Measurements from ENCODE around the gene FKBP6. TPM values are rescaled to one million over a fixed set of nuclear protein-coding genes. Genes with fewer than 3 reads are reported as not detected.
A peak's percentile ranks its signal among the peaks of the same experiment; 100 is the strongest.

Gene FKBP6
- total and polyA plus RNA-seq, 9 of the 15 experiments (the other 6 are each of a cell fraction or from before 2014, with no cell fraction given): not detected

DNA sequence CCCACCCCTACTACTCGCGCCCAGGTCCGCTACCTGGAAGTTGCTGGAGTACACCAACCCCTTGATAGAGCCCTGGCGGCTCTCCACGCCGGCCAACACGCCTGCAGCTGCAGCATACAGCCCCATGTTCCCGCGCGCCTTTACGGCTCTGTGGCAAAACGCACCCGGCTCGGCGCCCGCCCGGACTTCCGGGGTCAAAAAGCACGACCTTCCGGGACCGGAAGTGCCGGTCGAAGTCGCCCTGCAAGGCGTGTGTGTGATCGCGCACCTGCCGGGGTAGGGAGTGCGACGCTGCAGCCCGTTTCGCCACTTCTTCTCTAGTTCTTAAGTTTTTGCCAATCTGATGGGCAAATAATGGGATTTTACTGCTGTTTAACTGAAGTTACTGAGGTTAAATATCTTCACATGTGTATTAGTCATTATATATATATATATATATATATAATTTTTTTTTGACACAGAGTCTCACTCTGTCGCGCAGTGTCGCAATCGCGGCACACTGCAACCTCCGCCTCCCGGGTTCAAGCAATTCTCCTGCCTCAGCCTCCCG lies 19.2 kb upstream of the FKBP6 start, which contains the start of gene NSUN5 (continued):
- TF ChIP-seq, protein P1, sequence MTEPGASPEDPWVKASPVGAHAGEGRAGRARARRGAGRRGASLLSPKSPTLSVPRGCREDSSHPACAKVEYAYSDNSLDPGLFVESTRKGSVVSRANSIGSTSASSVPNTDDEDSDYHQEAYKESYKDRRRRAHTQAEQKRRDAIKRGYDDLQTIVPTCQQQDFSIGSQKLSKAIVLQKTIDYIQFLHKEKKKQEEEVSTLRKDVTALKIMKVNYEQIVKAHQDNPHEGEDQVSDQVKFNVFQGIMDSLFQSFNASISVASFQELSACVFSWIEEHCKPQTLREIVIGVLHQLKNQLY (CRISPR knock-in tag; conservative IDR thresholded peaks at IDR 0.05): no peak
- TF ChIP-seq ZNF24 (IDR thresholded peaks at IDR 0.05) (no peak), TRIM24 (IDR thresholded peaks at IDR 0.05) (no peak), ARHGAP35 (IDR thresholded peaks at IDR 0.05; ENCODE audit: partially characterized antibody) (no peak), HDAC6 (IDR thresholded peaks at IDR 0.05; ENCODE audit: low read depth, low read length) (no peak), MYC (IDR thresholded peaks at IDR 0.05; ENCODE audit: low read depth, low read length) (peak; percentile 95), MYC (CRISPR knock-in tag; IDR thresholded peaks at IDR 0.05; ENCODE audit: borderline replicate concordance, low read depth) (no peak), CBX2 (IDR thresholded peaks at IDR 0.05; ENCODE audit: insufficient read depth, low read length, poor library complexity, severe bottlenecking) (no peak), NR1H2 (CRISPR knock-in tag; IDR thresholded peaks at IDR 0.05) (no peak), ZC3H8 (IDR thresholded peaks at IDR 0.05) (no peak)
- TF ChIP-seq, protein P2, sequence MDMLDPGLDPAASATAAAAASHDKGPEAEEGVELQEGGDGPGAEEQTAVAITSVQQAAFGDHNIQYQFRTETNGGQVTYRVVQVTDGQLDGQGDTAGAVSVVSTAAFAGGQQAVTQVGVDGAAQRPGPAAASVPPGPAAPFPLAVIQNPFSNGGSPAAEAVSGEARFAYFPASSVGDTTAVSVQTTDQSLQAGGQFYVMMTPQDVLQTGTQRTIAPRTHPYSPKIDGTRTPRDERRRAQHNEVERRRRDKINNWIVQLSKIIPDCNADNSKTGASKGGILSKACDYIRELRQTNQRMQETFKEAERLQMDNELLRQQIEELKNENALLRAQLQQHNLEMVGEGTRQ (CRISPR knock-in tag; IDR thresholded peaks at IDR 0.05): no peak
- TF ChIP-seq, protein P3, sequence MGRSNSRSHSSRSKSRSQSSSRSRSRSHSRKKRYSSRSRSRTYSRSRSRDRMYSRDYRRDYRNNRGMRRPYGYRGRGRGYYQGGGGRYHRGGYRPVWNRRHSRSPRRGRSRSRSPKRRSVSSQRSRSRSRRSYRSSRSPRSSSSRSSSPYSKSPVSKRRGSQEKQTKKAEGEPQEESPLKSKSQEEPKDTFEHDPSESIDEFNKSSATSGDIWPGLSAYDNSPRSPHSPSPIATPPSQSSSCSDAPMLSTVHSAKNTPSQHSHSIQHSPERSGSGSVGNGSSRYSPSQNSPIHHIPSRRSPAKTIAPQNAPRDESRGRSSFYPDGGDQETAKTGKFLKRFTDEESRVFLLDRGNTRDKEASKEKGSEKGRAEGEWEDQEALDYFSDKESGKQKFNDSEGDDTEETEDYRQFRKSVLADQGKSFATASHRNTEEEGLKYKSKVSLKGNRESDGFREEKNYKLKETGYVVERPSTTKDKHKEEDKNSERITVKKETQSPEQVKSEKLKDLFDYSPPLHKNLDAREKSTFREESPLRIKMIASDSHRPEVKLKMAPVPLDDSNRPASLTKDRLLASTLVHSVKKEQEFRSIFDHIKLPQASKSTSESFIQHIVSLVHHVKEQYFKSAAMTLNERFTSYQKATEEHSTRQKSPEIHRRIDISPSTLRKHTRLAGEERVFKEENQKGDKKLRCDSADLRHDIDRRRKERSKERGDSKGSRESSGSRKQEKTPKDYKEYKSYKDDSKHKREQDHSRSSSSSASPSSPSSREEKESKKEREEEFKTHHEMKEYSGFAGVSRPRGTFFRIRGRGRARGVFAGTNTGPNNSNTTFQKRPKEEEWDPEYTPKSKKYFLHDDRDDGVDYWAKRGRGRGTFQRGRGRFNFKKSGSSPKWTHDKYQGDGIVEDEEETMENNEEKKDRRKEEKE (IDR thresholded peaks at IDR 0.05; ENCODE audit: borderline replicate concordance in 1 of 2, control insufficient read depth in 1 of 2, low read depth in 2 of 2, low read length in 1 of 2): 0 out of 4 replicates have a peak, but pooled peaks of 1 of the 2 experiments have one; percentile 38
